Measurements from ENCODE around the gene PRR32.
"Not testable (repeated sequence)": the region's sequence is repeated elsewhere in the genome, so short reads cannot be mapped to it uniquely, and the experiment has no call there.

The PRR32 gene, protein sequence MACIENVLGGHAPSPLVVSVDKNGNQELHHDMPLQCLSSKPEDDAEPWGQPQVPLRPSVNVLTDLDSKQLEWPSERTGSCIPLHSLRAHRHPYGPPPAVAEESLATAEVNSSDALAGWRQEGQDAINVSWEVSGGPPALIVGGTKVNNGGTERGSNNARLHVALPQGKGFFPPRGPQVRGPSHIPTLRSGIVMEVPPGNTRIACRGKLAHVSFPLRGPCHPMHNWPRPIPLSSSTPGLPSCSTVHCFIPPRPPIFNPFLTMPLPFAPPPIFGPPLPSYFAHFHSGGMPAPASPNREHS

GRCh38 chrX:126819429-126819828 is at the start of gene PRR32:
TSS of gene PRR32 (plus strand) at chrX:126819729. CDS start at chrX:126819844, 115 bp downstream.
- no peak for DNase-seq (ENCODE audit: low read depth in 1 of 2, low spot score in 1 of 2)

GRCh38 chrX:126770179-126770578 is 49.4 kb upstream of the PRR32 start:
- no peak for DNase-seq (ENCODE audit: low read depth in 1 of 2, low spot score in 1 of 2)

DNA sequence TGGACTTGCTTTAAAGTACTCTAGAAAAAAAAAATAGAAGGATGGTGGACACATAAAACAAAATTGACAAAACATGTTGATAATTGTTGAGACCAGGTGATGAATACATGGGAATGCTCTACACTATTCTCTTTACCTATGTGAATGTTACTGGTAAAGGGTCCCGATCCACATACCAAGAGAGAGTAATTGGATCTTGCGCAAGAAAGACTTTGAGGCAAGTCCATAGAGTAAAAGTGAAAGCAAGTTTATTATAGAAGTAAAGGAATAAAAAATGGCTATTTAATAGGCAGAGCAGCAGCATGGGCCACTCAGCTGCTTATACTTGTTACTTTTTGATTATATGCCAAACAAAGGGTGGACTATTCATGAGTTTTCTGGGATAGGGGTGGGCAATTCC is 34.0 kb upstream of the PRR32 start:
- DNase-seq (ENCODE audit: low read depth in 1 of 2, low spot score in 1 of 2), result no peak

- DNase-seq (ENCODE audit: low read depth in 1 of 2, low spot score in 1 of 2), result no peak
Observed at GRCh38 chrX:126799059-126799458, 20.5 kb upstream of the PRR32 start.

DNA sequence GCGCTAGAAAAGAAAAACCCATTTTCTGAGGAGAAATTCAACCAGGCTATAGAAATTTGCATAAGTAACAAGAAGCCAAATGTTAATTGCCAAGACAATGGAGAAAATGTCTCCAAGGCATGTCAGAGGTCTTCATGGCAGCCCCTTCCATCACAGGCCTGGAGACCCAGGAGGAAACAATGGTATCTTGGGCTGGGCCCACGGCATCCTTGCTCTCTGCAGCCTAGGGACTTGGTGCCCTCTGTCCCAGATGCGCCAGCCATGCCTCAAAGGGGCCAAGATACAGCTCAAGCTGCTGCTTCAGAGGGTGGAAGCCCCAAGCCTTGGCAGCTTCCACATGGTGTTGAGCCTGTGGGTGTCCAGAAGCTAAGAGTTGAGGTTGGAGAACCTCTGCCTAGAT is 12.7 kb upstream of the PRR32 start:
- not testable (repeated sequence) for DNase-seq (ENCODE audit: low read depth in 1 of 2, low spot score in 1 of 2)

GRCh38 chrX:126815806-126816205 is 3.7 kb upstream of the PRR32 start:
- DNase-seq (ENCODE audit: low read depth in 1 of 2, low spot score in 1 of 2), result no peak

- no peak for DNase-seq (ENCODE audit: low read depth in 1 of 2, low spot score in 1 of 2)
Observed at GRCh38 chrX:126820700-126821420, 1.3 kb downstream of the PRR32 start.

GRCh38 chrX:126824338-126825007 is 4.9 kb downstream of the PRR32 start:
- no peak for DNase-seq (ENCODE audit: low read depth in 1 of 2, low spot score in 1 of 2)

GRCh38 chrX:126825566-126826193 is 6.2 kb downstream of the PRR32 start:
- no peak for DNase-seq (ENCODE audit: low read depth in 1 of 2, low spot score in 1 of 2)

DNA sequence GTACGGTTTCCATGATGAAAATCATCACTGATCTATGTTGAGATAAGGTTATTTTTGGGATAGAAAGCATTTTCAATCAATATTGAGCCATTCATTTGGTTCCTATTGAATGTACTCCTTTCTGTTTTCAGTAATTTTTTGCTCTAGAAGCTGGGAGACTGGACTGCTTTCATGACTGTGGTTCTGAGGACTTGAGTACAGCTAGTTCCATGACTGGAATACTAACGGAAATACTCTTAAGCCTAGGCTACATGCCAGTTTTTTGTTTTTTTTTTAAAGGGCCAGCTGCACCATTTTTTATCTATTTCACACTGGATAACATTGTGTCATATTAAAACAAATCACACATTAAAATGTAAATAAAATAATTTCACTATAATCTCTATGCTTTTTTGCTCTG is 16.7 kb downstream of the PRR32 start:
- no peak for DNase-seq (ENCODE audit: low read depth in 1 of 2, low spot score in 1 of 2)

- no peak for DNase-seq (ENCODE audit: low read depth in 1 of 2, low spot score in 1 of 2)
Observed at GRCh38 chrX:126847143-126847542, 27.6 kb downstream of the PRR32 start.

GRCh38 chrX:126855839-126856524 is 36.5 kb downstream of the PRR32 start:
- DNase-seq (ENCODE audit: low read depth in 1 of 2, low spot score in 1 of 2), result no peak
